Measurements from ENCODE around the gene GMEB2.

GMEB2 gene

GRCh38 chr20:63587776-63588591 is 38.9 kb downstream of the GMEB2 start:
- no peak for TF ChIP-seq EZH2 (IDR thresholded peaks at IDR 0.05)
- no peak for TF ChIP-seq POLR2AphosphoS5 (IDR thresholded peaks at IDR 0.05; ENCODE audit: borderline replicate concordance, low read depth, low read length)
- no peak for TF ChIP-seq FOXP2 (optimal IDR thresholded peaks at IDR 0.05; ENCODE audit: control extremely low read depth, extremely low read length, insufficient read depth)
- H3K9ac ChIP-seq (ENCODE audit: insufficient read length), result no peak overlapping the region
- no peak overlapping the region for H3K4me3 ChIP-seq
- H3K27ac ChIP-seq, result 0 out of 2 replicates have a peak overlapping the region, but pooled peaks have one; percentile 6
- no peaks in the 10 kb centered on the region for H3K9me3 ChIP-seq (ENCODE audit: low read depth, low read length)
- H3K36me3 ChIP-seq (ENCODE audit: insufficient read depth, low read length), result no peaks in the 10 kb centered on the region; the same call in 1 of the 2 replicates
- DNase-seq (ENCODE audit: low read depth, low spot score), result no peak

GRCh38 chr20:63587256-63587655 is 39.6 kb downstream of the GMEB2 start:
- DNase-seq (ENCODE audit: low read depth, low spot score), result no peak
- H3K4me3 ChIP-seq, result no peak overlapping the region
- H3K9me3 ChIP-seq (ENCODE audit: low read depth, low read length), result no peaks in the 10 kb centered on the region
- H3K9ac ChIP-seq (ENCODE audit: insufficient read length), result no peak overlapping the region
- no peaks in the 10 kb centered on the region; the same call in 1 of the 2 replicates for H3K36me3 ChIP-seq (ENCODE audit: insufficient read depth, low read length)
- H3K27ac ChIP-seq, result no peak overlapping the region
- TF ChIP-seq EZH2 (IDR thresholded peaks at IDR 0.05), result no peak
- no peak for TF ChIP-seq POLR2AphosphoS5 (IDR thresholded peaks at IDR 0.05; ENCODE audit: borderline replicate concordance, low read depth, low read length)

GRCh38 chr20:63586797-63587196 is 40.1 kb downstream of the GMEB2 start:
- TF ChIP-seq POLR2AphosphoS5 (IDR thresholded peaks at IDR 0.05; ENCODE audit: borderline replicate concordance, low read depth, low read length), result no peak; the same call in 1 of the 2 replicates
- no peaks in the 10 kb centered on the region for H3K9me3 ChIP-seq (ENCODE audit: low read depth, low read length)
- H3K9ac ChIP-seq (ENCODE audit: insufficient read length), result no peak overlapping the region
- no peak overlapping the region for H3K27ac ChIP-seq
- H3K36me3 ChIP-seq (ENCODE audit: insufficient read depth, low read length), result no peaks in the 10 kb centered on the region; the same call in 1 of the 2 replicates
- no peak overlapping the region for H3K4me3 ChIP-seq
- no peak for DNase-seq (ENCODE audit: low read depth, low spot score)

GRCh38 chr20:63585616-63586565 is 41.0 kb downstream of the GMEB2 start:
- TF ChIP-seq POLR2AphosphoS5 (IDR thresholded peaks at IDR 0.05; ENCODE audit: borderline replicate concordance, low read depth, low read length) (no peak), FOXP2 (optimal IDR thresholded peaks at IDR 0.05; ENCODE audit: control extremely low read depth, extremely low read length, insufficient read depth) (no peak), EZH2 (IDR thresholded peaks at IDR 0.05) (no peak)
- Histone ChIP-seq H3K36me3 (ENCODE audit: insufficient read depth, low read length) (no peaks in the 10 kb centered on the region; the same call in 1 of the 2 replicates), H3K4me3 (no peak overlapping the region), H3K27ac (no peak overlapping the region), H3K9me3 (ENCODE audit: low read depth, low read length) (no peaks in the 10 kb centered on the region), H3K9ac (ENCODE audit: insufficient read length) (no peak overlapping the region)
- no peak for DNase-seq (ENCODE audit: low read depth, low spot score)

GRCh38 chr20:63582382-63583063 is 44.4 kb downstream of the GMEB2 start:
- Histone ChIP-seq H3K9me3 (ENCODE audit: low read depth, low read length) (no peaks in the 10 kb centered on the region), H3K9ac (ENCODE audit: insufficient read length) (no peak overlapping the region), H3K27ac (no peak overlapping the region), H3K36me3 (ENCODE audit: insufficient read depth, low read length) (no peaks in the 10 kb centered on the region), H3K4me3 (no peak overlapping the region)
- DNase-seq (ENCODE audit: low read depth, low spot score), result no peak
- no peak for TF ChIP-seq POLR2AphosphoS5 (IDR thresholded peaks at IDR 0.05; ENCODE audit: borderline replicate concordance, low read depth, low read length)
- TF ChIP-seq FOXP2 (optimal IDR thresholded peaks at IDR 0.05; ENCODE audit: control extremely low read depth, extremely low read length, insufficient read depth), result no peak

GRCh38 chr20:63580796-63581461 is 46.0 kb downstream of the GMEB2 start:
- H3K36me3 ChIP-seq (ENCODE audit: insufficient read depth, low read length), result no peaks in the 10 kb centered on the region
- no peak overlapping the region for H3K9ac ChIP-seq (ENCODE audit: insufficient read length)
- H3K27ac ChIP-seq, result no peak overlapping the region
- no peaks in the 10 kb centered on the region for H3K9me3 ChIP-seq (ENCODE audit: low read depth, low read length)
- TF ChIP-seq EZH2 (IDR thresholded peaks at IDR 0.05), result no peak
- no peak for TF ChIP-seq FOXP2 (optimal IDR thresholded peaks at IDR 0.05; ENCODE audit: control extremely low read depth, extremely low read length, insufficient read depth)
- TF ChIP-seq POLR2AphosphoS5 (IDR thresholded peaks at IDR 0.05; ENCODE audit: borderline replicate concordance, low read depth, low read length), result no peak
- DNase-seq (ENCODE audit: low read depth, low spot score), result no peak
- H3K4me3 ChIP-seq, result no peak overlapping the region

GRCh38 chr20:63579017-63579694 is 47.7 kb downstream of the GMEB2 start:
- no peak for DNase-seq (ENCODE audit: low read depth, low spot score)
- no peak overlapping the region for H3K9ac ChIP-seq (ENCODE audit: insufficient read length)
- no peaks in the 10 kb centered on the region for H3K36me3 ChIP-seq (ENCODE audit: insufficient read depth, low read length)
- H3K9me3 ChIP-seq (ENCODE audit: low read depth, low read length), result no peaks in the 10 kb centered on the region
- TF ChIP-seq FOXP2 (optimal IDR thresholded peaks at IDR 0.05; ENCODE audit: control extremely low read depth, extremely low read length, insufficient read depth) (no peak), POLR2AphosphoS5 (IDR thresholded peaks at IDR 0.05; ENCODE audit: borderline replicate concordance, low read depth, low read length) (no peak), EZH2 (IDR thresholded peaks at IDR 0.05) (no peak)
- no peak overlapping the region for H3K27ac ChIP-seq
- H3K4me3 ChIP-seq, result no peak overlapping the region

Measured in SK-N-MC (cell line).